Right kidney (tissue), 1 donor: Measurements from ENCODE around the gene NUP35.
"Not testable (repeated sequence)": the region's sequence is repeated elsewhere in the genome, so short reads cannot be mapped to it uniquely, and the experiment has no call there.

Experiments used
- DNase-seq: peaks from one replicate; pipeline ENCODE4 v3.0.0-alpha.2; 2016

Gene NUP35

DNA sequence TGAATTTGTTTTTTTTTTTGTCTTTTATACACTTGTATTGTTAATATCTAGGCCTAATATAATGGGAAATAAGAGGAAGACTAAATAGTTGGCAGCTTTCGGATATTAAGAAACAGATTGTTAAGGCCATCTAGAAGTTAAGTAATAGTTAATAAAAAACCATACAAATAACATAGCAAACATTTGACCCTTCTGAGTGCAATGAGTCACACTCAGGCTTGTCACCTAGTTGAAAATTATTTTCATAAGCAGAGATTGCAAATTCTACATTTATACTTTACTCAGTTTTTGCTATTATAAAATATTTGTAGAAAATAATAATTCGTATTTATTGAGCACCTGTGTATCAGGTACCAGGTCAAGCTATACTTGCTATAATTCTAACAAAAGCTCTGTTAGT lies 2.4 kb downstream of the NUP35 start:
- DNase-seq, result no peak

DNA sequence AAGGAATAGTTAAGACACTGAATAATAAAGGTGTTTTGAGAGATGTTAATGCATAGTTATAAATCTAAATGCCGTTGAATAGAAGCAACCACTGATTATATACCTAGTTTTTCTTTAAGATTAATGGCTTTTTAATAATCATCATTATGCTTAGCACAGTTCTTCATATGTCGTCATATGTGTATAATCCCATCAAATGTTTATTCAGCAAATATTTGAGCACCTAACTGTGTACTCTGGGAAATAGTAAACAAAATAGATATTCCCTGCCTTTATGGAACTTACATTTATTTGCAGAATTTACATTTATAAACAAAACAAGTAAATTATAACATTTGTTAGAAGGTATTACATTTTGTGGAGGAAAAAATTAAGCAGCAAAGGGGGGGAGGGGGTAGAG lies 9.8 kb downstream of the NUP35 start:
- DNase-seq, result no peak

- no peak for DNase-seq
These were observed 24.7 kb downstream of the NUP35 start for GRCh38 chr2:183148955-183149354.

GRCh38 chr2:183149489-183149888 lies 25.2 kb downstream of the NUP35 start:
- no peak for DNase-seq

DNA sequence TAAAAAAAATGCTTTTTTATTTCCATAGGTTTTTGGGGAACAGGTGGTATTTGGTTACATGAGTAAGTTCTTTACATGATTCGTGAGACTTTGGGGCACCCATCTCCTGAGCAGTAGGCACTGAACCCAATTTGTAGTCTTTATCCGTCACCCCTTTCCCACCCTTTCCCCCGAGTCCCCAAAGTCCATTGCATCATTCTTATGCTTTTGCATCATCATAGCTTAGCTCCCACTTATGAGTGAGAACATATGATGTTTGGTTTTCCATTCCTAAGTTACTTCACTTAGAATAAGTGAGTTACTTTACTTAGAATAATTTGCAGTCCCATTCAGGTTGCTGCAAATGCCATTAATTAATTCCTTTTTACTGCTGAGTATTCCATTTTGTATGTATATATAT lies 28.0 kb downstream of the NUP35 start:
- not testable (repeated sequence) for DNase-seq

DNA sequence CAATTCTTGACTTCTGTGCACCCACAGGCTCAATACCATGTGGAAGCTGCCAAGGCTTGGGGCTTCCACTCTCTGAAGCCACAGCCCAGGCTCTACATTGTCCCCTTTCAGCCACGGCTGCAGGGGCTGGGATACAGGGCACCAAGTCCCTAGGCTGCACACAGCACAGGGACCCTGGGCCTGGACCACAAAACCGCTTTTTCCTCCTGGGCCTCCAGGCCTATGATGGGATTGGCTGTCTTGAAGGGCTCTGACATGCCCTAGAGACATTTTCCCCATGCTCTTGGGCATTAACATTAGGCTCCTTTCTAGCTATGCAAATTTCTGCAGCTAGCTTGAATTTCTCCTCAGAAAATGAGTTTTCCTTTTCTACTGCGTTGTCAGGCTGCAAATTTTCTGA lies 29.7 kb downstream of the NUP35 start:
- no peak for DNase-seq

- not testable (repeated sequence) for DNase-seq
These were observed 30.5 kb downstream of the NUP35 start for GRCh38 chr2:183154772-183155171.

DNA sequence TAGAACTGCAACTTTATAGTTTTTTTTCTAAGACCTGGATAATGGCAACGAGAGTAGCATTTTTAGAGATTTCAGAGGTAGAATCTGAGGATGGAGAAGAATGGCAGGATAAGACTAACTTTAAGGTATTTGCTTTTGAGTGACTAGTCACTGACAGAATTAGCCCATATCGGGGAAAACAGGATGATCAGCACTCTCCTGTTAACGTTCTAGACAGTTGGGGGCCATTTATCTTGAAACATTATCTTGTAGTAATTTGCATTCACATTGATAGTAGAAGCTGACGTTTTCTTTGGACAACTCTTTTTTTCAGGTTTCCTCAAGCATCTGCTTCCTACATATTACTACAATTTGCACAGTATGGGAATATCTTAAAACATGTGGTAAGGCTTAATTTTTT lies 32.9 kb downstream of the NUP35 start:
- DNase-seq, result no peak

- DNase-seq, result no peak
These were observed 38.1 kb downstream of the NUP35 start for GRCh38 chr2:183162362-183162761.

DNA sequence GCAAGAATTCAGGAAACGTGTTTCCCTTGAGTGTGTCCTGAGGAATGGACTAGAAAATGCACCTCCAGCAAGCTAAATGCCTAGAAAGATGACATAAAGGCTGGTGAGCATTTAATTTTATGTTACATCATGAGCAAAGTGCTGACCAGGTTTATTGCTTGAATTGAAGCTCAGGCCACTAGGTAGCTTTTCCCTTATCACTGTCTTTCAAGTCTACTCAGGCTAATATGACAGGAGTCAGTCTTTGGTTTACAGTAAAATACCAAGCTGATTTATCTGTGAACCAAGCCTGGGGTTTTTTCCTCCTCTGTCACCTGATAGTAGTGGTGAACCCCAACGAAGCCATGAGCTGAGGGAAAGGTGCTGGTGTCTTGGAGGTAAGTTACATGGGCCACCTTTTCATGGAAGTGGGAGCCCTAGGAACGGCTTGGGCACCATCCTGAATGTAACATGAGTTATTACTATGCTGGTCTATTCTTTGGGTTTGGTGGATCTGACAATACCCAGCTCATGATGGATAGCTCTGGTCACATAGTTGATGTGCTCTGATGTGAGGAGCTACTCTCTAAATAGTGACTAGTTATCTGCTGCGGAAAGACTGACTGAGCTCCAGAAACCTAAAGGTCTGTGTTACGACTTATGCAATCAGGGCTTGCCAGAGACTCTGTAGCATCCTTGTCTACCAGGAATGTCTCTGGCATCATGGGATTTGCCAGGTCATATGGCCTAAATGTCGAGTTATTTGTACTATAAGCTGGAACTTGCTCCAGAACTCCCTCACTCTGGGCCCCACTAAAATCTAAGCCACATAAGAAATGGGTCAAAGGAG lies 39.8 kb downstream of the NUP35 start:
- no peak for DNase-seq

GRCh38 chr2:183164650-183165015 lies 40.4 kb downstream of the NUP35 start:
- no peak for DNase-seq

GRCh38 chr2:183166210-183166609 lies 42.0 kb downstream of the NUP35 start:
- DNase-seq, result no peak

DNA sequence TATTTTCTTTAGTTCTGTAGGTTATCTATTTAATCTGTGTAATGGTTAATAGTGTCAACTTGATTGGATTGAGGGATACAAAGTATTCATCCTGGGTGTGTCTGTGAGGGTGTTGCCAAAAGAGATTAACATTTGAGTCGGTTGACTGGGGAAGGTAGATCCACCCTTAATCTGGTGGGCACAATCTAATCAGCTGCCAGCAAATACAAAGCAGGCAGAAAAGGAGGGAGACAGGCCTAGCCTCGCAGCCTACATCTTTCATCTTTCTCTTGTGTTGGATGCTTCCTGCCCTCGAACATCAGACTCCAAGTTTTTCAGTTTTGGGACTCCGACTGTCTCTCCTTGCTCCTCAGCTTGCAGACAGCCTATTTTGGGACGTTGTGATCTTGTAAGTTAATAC lies 42.7 kb downstream of the NUP35 start:
- DNase-seq, result not testable (repeated sequence)

DNA sequence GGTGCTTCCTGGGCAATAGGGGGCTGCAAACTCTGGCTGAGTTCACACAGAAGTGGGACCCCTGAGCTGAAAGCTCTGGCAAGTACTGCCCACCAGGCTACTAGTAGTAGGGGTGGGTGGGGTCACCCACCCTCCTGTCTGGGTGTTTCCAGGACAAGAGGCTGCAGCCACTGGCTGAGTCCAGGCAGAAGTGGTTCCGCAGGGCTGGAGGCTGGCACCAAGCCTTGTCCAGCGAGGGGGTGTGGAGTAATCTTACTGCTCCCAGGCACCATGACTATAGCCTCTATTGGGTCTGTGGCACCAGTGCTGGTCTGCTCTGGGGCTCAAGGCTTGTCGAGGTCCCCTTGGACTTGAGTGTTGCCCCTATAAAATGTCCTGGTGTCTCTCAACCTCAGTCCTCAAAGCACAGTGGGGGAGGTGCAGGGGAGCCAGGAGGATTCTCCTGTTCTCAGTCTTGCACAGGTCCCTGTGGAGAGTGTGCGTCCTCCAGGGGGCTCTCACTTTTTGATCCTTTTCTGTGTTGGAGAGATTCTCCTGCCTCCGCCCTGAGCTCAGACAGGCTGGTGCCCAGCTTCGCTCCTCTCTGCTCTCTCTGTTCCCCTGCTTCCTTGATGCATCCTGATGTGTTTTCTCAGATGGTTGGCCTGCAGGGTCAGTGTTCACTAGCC lies 48.1 kb downstream of the NUP35 start:
- DNase-seq, result no peak

DNA sequence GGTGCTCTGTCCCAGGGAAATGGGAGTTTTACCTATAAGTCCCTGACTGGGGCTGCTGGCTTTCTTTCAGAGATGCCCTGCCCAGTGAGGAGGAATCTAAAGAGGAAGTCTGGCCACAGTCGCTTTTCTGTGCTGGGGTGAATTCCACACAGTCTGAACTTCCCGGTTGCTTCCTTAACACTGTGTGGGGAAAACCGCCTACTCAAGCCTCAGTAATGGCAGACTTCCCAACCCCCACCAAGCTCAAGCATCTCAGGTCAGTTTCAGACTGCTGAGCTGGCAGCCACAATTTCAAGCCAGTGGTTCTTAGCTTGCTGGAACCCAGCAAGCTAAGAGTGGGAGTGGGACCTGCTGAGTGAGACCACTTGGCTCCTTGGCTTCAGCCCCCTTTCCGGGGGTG lies 54.9 kb downstream of the NUP35 start:
- DNase-seq, result no peak

DNA sequence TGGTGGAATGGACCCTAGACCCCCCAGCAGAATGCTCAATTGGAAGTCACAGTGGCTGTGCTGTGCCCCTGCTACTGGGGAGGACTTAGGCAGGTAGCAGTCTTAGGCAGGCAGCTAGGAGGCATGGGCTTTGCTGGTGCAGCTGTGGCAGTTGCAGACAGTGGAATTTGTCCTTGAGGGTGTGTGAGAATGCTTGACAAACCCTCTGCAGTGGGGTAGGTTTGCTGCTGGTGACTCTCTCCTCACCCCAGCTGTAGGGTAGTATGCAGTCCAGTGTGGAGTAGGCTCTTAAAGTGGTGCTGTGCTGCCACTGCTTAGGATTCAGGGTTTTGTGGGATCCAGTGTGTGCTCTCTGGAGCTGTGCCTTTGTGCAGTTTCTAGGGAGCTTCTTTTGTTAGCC lies 61.3 kb downstream of the NUP35 start:
- DNase-seq, result no peak

- DNase-seq, result no peak
These were observed 62.1 kb downstream of the NUP35 start for GRCh38 chr2:183186296-183186695.

- no peak for DNase-seq
These were observed 62.5 kb downstream of the NUP35 start for GRCh38 chr2:183186766-183187165.

- no peak for DNase-seq
These were observed 68.1 kb downstream of the NUP35 start for GRCh38 chr2:183192343-183192742.

DNA sequence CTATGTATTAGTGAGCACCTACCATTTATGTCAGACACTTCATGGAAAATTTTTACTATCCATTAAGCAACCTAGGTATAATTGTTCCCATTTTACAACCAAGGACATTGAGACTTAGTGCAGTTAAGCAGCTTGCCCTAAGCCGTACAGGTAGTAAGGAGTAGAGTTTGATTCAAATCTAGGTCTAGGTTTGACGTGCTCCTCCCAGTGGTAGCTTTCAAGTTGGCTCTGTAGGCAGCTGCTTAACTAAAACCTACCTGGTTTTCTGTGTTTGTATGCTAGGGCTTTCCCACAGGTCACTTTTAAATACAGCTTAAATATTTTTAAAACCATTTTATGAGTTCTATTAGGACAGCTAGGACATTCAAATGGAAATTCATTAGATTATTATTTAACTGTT lies 69.7 kb downstream of the NUP35 start:
- no peak for DNase-seq

DNA sequence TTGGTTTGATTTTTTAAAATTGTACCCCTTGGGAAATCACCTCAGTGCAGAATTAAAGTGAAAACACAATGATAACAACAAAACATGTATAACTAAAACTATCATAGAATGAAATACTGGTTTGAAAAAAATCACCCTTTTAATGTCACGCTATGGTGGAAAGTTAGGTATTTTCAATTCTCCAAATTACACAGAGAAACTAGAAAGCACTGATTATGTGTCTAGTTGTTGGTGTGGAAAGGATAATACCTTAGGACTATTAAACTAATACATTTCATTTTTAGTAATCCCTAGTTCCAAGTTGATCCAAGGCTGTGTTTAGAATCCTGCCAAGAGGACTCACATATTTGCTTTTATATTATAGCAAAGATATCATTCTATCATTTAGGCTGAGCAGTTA lies 71.2 kb downstream of the NUP35 start:
- DNase-seq, result no peak

DNA sequence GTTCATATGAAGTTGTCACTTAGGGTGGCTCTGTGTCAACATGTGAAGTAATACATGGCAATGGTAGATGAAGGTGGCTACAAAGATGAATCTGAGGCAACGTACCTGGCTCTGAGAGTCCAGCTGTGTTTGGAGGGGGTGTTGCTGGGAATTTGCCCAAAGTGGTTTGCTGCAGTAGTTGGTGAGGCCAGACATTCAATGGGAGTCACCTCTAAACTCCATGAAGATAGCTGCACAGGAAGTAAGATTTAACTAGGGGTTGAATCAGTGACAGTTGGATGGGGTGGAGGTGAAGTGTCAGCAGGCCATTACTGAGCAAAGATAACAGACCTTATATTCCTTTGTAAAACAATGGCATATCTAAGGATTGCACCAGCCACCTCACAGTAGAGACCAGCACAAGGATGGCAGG lies 71.8 kb downstream of the NUP35 start:
- no peak for DNase-seq

DNA sequence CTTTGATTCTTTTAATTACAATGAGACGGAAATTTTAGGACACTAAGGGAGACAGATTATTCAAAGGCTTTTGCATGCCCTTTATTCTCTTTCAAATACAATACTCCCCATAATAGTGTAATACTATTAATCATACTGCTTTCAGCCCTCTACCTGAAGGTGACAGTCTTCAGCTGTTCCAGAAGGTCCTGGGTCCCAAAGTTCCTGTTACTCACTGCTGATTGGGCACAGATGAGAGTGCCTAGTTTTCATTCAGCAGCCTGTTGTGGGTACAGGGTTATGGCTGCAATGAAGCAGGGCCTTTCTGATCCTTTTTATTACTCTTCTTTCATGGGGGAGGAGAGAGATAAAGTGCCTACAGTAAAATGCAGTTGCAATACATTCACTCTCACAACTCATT lies 80.2 kb downstream of the NUP35 start:
- no peak for DNase-seq

- no peak for DNase-seq
These were observed 82.9 kb downstream of the NUP35 start for GRCh38 chr2:183207110-183207509.
